Mucosa of stomach (tissue), 1 donor: ENCODE results near the gene NPDC1.
A peak's percentile ranks its signal among the peaks of the same experiment; 100 is the strongest.
"Not testable (repeated sequence)": the region's sequence is repeated elsewhere in the genome, so short reads cannot be mapped to it uniquely, and the experiment has no call there.

ENCODE experiments used
- H3K27me3 ChIP-seq: one replicate; pipeline ENCODE4 v1.7.0; 2013; ENCODE audit warnings: mild to moderate bottlenecking, low read length; ENCODE audit not compliant: control insufficient read depth, insufficient read depth
- H3K36me3 ChIP-seq: one replicate; pipeline ENCODE4 v1.7.0; 2013; ENCODE audit warnings: low read length; ENCODE audit not compliant: control insufficient read depth, insufficient read depth
- H3K4me1 ChIP-seq: one replicate; pipeline ENCODE4 v1.7.0; 2013; ENCODE audit warnings: mild to moderate bottlenecking, low read length; ENCODE audit not compliant: control insufficient read depth, insufficient read depth
- H3K4me3 ChIP-seq: one replicate; pipeline ENCODE4 v1.7.0; 2013; ENCODE audit warnings: low read length
- H3K9ac ChIP-seq: one replicate; pipeline ENCODE4 v1.7.0; 2013; ENCODE audit warnings: mild to moderate bottlenecking, low read length, moderate library complexity
- H3K9me3 ChIP-seq: one replicate; pipeline ENCODE4 v1.7.0; 2013; ENCODE audit warnings: mild to moderate bottlenecking, low read length, moderate library complexity; ENCODE audit not compliant: control insufficient read depth
- donor health status: Pancreatic carcinoma.

Gene NPDC1

DNA sequence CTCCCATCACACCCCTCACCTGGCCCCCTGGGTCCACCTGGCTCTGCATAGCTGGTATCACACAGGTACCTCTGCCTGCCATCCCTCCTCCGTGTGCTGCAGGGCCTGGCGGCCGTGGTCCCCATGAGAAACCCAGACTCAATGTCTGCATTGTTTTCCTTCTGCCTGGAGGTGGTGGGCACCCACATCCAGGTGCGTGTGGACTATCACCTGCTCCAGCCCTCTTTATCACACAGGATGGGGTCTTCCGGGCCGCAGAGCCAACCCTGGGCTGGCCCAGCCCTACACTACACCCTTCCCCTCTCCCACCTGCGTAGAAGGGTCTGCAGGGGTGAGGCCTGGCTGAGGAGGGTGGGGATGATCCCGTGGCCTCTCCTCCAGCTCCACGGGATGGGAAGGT is 7.1 kb downstream of the NPDC1 start:
- Histone ChIP-seq H3K36me3 (no peaks in the 10 kb centered on the region), H3K9ac (no peak overlapping the region), H3K4me3 (no peak overlapping the region), H3K4me1 (peaks cover 28% of the 10 kb centered on the region), H3K9me3 (no peaks in the 10 kb centered on the region), H3K27me3 (peaks cover 9% of the 10 kb centered on the region)

DNA sequence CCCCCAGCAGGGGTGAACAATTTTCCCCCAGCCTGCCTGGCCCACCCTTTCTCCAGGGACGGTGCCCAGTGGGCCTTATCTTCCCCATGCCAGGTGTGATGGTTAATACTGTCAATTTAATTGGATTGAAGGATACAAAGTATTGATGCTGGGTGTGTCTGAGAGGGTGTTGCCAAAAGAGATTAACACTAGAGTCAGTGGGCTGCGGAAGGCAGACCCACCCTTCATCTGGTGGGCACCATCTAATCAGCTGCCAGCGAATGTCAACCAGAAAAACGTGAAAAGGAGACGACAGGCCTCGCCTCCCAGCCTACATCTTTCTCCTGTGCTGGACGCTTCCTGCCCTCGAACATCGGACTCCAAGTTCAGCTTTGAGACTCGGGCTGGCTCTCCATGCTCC is 8.5 kb downstream of the NPDC1 start:
- Histone ChIP-seq H3K4me1 (peaks cover 14% of the 10 kb centered on the region), H3K9me3 (no peaks in the 10 kb centered on the region), H3K27me3 (peaks cover 9% of the 10 kb centered on the region), H3K4me3 (no peak overlapping the region), H3K36me3 (no peaks in the 10 kb centered on the region), H3K9ac (no peak overlapping the region)

DNA sequence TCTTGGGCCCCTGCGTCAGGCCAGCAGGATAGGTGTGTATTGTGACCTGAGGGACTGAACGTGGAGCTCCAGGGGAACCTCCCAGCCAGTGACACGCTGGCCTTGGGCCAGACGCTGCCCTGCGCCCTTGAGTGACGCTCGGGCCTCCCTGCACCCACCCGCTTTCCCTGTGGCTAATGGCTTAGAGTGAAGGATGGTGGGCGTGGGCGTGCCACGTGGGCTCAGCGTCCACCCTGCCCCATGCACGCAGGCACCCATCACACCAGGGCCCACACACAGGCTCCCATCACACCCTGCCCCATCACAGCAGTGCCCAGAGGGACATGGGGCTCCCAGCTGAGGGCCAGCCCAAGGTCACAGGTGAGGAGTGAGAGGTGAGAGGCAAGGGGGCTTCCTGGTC is 8.9 kb downstream of the NPDC1 start:
- H3K36me3 ChIP-seq = no peaks in the 10 kb centered on the region

GRCh38 chr9:137035937-137036336 is 10.0 kb downstream of the NPDC1 start:
- no peak overlapping the region for H3K9ac ChIP-seq
- no peaks in the 10 kb centered on the region for H3K9me3 ChIP-seq
- H3K27me3 ChIP-seq = peaks cover 9% of the 10 kb centered on the region
- H3K4me1 ChIP-seq = peaks cover 23% of the 10 kb centered on the region
- no peak overlapping the region for H3K4me3 ChIP-seq
- no peaks in the 10 kb centered on the region for H3K36me3 ChIP-seq

More for the DNA sequence above, 8.9 kb downstream of the NPDC1 start:
- H3K4me3 ChIP-seq = no peak overlapping the region
- no peak overlapping the region for H3K9ac ChIP-seq
- no peaks in the 10 kb centered on the region for H3K9me3 ChIP-seq
- peaks cover 9% of the 10 kb centered on the region for H3K27me3 ChIP-seq
- peaks cover 16% of the 10 kb centered on the region for H3K4me1 ChIP-seq

- Histone ChIP-seq H3K9ac (no peak overlapping the region), H3K36me3 (no peaks in the 10 kb centered on the region), H3K4me3 (no peak overlapping the region), H3K9me3 (no peaks in the 10 kb centered on the region), H3K4me1 (peaks cover 23% of the 10 kb centered on the region), H3K27me3 (peaks cover 9% of the 10 kb centered on the region)
Measured at GRCh38 chr9:137035507-137035834, 10.5 kb downstream of the NPDC1 start.

- no peak overlapping the region for H3K4me3 ChIP-seq
- no peaks in the 10 kb centered on the region for H3K36me3 ChIP-seq
- peak overlapping the region; percentile 28 for H3K9ac ChIP-seq
- H3K4me1 ChIP-seq = peaks cover 23% of the 10 kb centered on the region
- no peaks in the 10 kb centered on the region for H3K9me3 ChIP-seq
- H3K27me3 ChIP-seq = peaks cover 9% of the 10 kb centered on the region
Measured at GRCh38 chr9:137034709-137035506, 11.1 kb downstream of the NPDC1 start.

GRCh38 chr9:137034039-137034708 is 11.8 kb downstream of the NPDC1 start:
- Histone ChIP-seq H3K4me1 (peaks cover 28% of the 10 kb centered on the region), H3K9ac (peak overlapping the region; percentile 28), H3K4me3 (no peak overlapping the region), H3K36me3 (no peaks in the 10 kb centered on the region), H3K9me3 (no peaks in the 10 kb centered on the region), H3K27me3 (peaks cover 9% of the 10 kb centered on the region)

- not testable (repeated sequence) for H3K27me3 ChIP-seq, H3K9me3 ChIP-seq, H3K9ac ChIP-seq, H3K4me3 ChIP-seq, H3K36me3 ChIP-seq
- H3K4me1 ChIP-seq = peaks cover 35% of the 10 kb centered on the region
Measured at GRCh38 chr9:137033481-137033880, 12.5 kb downstream of the NPDC1 start.

DNA sequence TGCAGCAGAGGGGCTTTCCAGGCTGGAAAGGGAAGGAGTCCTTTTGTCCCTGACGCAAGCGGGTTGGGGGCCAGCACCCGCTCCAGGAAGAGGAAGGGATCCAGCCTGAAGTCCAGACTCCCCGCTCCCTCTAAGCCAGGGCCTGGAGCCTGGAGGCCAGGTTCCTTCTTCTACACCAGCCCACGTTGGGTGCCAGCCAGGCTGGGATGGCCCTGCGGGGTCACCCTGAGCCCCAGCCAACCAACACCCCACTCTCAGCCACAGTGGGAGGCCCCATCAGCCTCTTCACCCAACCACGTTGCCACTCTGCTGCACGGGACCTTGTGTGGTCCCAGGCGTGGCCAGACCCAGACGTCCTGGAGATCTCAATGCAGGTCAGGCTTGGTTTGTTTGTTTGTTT is 13.1 kb downstream of the NPDC1 start:
- Histone ChIP-seq H3K4me3 (no peak overlapping the region), H3K36me3 (no peaks in the 10 kb centered on the region), H3K27me3 (peaks cover 9% of the 10 kb centered on the region), H3K4me1 (peaks cover 37% of the 10 kb centered on the region), H3K9me3 (no peaks in the 10 kb centered on the region), H3K9ac (no peak overlapping the region)

- Histone ChIP-seq H3K9me3 (no peaks in the 10 kb centered on the region), H3K4me1 (peaks cover 42% of the 10 kb centered on the region), H3K36me3 (no peaks in the 10 kb centered on the region), H3K4me3 (no peak within 1 kb of the TSS), H3K9ac (no peak within 1 kb of the TSS), H3K27me3 (peaks cover 9% of the 10 kb centered on the region)
Measured at GRCh38 chr9:137031904-137032640, 13.9 kb downstream of the NPDC1 start, which contains the start of gene FUT7. Gene FUT7, minus strand, starts transcription at chr9:137032088. Its CDS starts 97 bp downstream, at chr9:137031991.

DNA sequence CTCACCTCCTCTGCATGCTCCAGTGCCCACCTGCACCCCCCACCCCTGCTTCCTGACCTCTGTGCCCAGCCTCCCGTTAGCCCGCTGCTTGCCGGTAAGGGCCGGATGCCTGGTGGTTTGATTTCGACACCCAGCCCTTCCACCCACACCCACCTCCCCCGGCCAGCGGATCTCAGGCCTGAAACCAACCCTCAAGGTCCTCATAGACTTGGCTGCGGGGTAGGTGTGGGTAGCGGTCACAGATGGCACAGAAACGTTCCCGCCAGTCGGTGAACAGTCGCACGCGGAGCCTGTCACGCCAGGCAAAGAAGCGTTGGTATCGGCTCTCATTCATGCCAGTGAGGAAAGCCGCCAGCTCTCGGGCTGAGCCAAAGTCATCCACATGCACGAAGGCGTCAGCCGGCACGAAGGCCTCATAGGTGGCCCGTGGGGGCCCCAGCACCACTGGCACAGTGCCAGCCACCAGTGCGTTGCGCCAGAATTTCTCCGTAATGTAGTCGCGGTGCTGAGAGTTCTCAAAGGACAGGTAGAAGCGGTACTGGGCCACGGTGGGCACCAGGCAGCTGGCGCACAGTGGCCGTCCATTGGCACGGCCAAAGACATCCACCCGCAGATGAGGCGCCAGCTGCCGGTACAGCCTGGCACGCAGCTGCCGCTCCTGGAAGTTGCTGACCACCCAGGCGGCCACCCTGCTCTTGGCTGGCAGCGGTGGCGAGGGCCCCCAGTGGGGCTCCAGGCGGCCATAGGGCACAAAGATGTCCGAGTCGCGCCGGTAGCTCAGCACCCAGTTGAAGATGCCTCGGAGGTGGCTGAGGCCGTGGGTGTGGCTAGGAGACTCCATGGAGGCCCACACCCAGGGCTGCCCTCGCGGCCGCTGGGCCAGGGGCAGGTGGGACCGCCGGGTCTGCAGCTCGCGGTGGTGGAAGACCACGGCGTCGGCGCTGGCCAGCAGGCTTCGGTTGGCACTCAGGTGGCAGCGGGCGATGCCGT is 15.1 kb downstream of the NPDC1 start:
- Histone ChIP-seq H3K9me3 (no peaks in the 10 kb centered on the region), H3K9ac (no peak overlapping the region), H3K36me3 (no peaks in the 10 kb centered on the region), H3K4me3 (no peak overlapping the region), H3K27me3 (peaks cover 8% of the 10 kb centered on the region), H3K4me1 (peaks cover 53% of the 10 kb centered on the region)
